ENCODE results near the gene ELFN1. TPM values are rescaled to one million over a fixed set of nuclear protein-coding genes. Genes with fewer than 3 reads are reported as not detected.

Gene ELFN1
- total and polyA plus RNA-seq, 2 donors from 2014 or later, result 3.5 to 3.8 TPM

GRCh38 chr7:1691601-1692514 lies 21.8 kb downstream of the ELFN1 start:
- DNase-seq (peak; percentile 85 to 95 (median 93)), FAIRE-seq (peak; percentile 66)
- intact Hi-C loops (cut with DNase I), result no loop called here
- peaks cover 0 to 14% (median 7%) of the 10 kb centered on the region in 3 donors for H3K4me1 ChIP-seq (ENCODE audit: control insufficient read depth in 2 of 3, insufficient read depth in 2 of 3, low read depth in 1 of 3, low read length in 3 of 3)
- H3K9ac ChIP-seq (ENCODE audit: low read length in 3 of 3), result no peak overlapping the region
- peak overlapping the region in 1 of 3 donors; percentile 16 for H3K4me3 ChIP-seq (ENCODE audit: low read length in 3 of 3)
- H3K27me3 ChIP-seq (ENCODE audit: control insufficient read depth, insufficient read depth, low read length), result no peaks in the 10 kb centered on the region
- H3K27ac ChIP-seq (ENCODE audit: low read depth in 2 of 2, low read length in 2 of 2), result peak overlapping the region; percentile 56 to 84
- no peaks in the 10 kb centered on the region for H3K9me3 ChIP-seq (ENCODE audit: control insufficient read depth in 2 of 3, insufficient read depth in 1 of 3, low read length in 3 of 3)
- no peak for TF ChIP-seq CTCF (IDR thresholded peaks at IDR 0.05; ENCODE audit: borderline replicate concordance, extremely low read depth, insufficient read depth)
- H3K36me3 ChIP-seq (ENCODE audit: control insufficient read depth in 2 of 3, insufficient read depth in 3 of 3, low read length in 3 of 3), result peaks cover 0 to 2% (median 0%) of the 10 kb centered on the region in 3 donors

- intact Hi-C loops (cut with DNase I), result no loop called here
- DNase-seq (peak in 2 of 5 donors; percentile 6 to 46), FAIRE-seq (no peak)
- H3K27ac ChIP-seq (ENCODE audit: low read depth in 2 of 2, low read length in 2 of 2), result peak overlapping the region in 1 of 2 donors; percentile 84
- no peaks in the 10 kb centered on the region for H3K27me3 ChIP-seq (ENCODE audit: control insufficient read depth, insufficient read depth, low read length)
- no peak overlapping the region for H3K4me3 ChIP-seq (ENCODE audit: low read length in 3 of 3)
- peaks cover 0 to 14% (median 7%) of the 10 kb centered on the region in 3 donors for H3K4me1 ChIP-seq (ENCODE audit: control insufficient read depth in 2 of 3, insufficient read depth in 2 of 3, low read depth in 1 of 3, low read length in 3 of 3)
- no peak overlapping the region for H3K9ac ChIP-seq (ENCODE audit: low read length in 3 of 3)
- no peaks in the 10 kb centered on the region for H3K9me3 ChIP-seq (ENCODE audit: control insufficient read depth in 2 of 3, insufficient read depth in 1 of 3, low read length in 3 of 3)
- H3K36me3 ChIP-seq (ENCODE audit: control insufficient read depth in 2 of 3, insufficient read depth in 3 of 3, low read length in 3 of 3), result peaks cover 0 to 2% (median 0%) of the 10 kb centered on the region in 3 donors
- TF ChIP-seq CTCF (IDR thresholded peaks at IDR 0.05; ENCODE audit: borderline replicate concordance, extremely low read depth, insufficient read depth), result no peak
Measured at GRCh38 chr7:1692515-1693418, 22.7 kb downstream of the ELFN1 start.

DNA sequence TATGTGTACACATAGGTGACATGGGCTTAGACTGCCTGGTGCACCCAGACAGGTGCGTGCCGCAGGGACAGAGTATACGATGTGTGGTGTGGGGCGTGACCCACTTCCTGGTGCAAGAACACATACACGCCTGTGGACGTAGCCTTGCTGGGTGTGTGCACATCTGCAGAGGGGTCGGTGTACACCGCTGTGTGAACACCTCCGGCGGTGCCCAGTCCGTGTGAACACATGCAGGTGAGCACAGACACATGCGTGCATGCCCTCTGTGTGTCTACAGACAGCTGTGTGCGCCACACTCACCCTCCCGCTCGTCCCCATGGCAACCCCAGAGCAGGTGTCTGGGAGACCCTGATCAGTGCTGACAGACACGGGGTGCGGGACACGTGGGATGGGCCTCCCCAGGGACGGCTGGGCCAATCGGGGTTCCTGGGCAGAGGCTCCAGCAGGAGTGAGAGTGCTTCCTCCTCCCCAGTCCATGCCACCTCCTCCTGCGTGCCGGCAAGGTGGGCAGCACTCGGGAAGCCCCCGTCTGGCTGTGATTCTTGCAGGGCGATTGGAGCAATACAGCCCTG lies 23.4 kb downstream of the ELFN1 start:
- FAIRE-seq, result no peak
- intact Hi-C loops (cut with DNase I), result no loop called here

More for the DNA sequence above, 23.4 kb downstream of the ELFN1 start:
- Histone ChIP-seq H3K36me3 (ENCODE audit: control insufficient read depth in 2 of 3, insufficient read depth in 3 of 3, low read length in 3 of 3) (peaks cover 0 to 2% (median 0%) of the 10 kb centered on the region in 3 donors), H3K4me3 (ENCODE audit: low read length in 3 of 3) (no peak overlapping the region), H3K9me3 (ENCODE audit: control insufficient read depth in 2 of 3, insufficient read depth in 1 of 3, low read length in 3 of 3) (no peaks in the 10 kb centered on the region), H3K4me1 (ENCODE audit: control insufficient read depth in 2 of 3, insufficient read depth in 2 of 3, low read depth in 1 of 3, low read length in 3 of 3) (peaks cover 0 to 14% (median 7%) of the 10 kb centered on the region in 3 donors), H3K27ac (ENCODE audit: low read depth in 2 of 2, low read length in 2 of 2) (no peak overlapping the region), H3K27me3 (ENCODE audit: control insufficient read depth, insufficient read depth, low read length) (no peaks in the 10 kb centered on the region), H3K9ac (ENCODE audit: low read length in 3 of 3) (no peak overlapping the region)
- peak; percentile 33 to 78 (median 50) for DNase-seq
- TF ChIP-seq CTCF (IDR thresholded peaks at IDR 0.05; ENCODE audit: borderline replicate concordance, extremely low read depth, insufficient read depth), result no peak

All from kidney (tissue), 14 donors.